GM12872 (cell line): ENCODE data around the gene SHF.

Source experiments
- TF ChIP-seq, protein P1 (sequence below): IDR thresholded peaks from 3 replicates; pipeline ENCODE4 v1.5.1; 2011; ENCODE audit warnings: low read depth, mild to moderate bottlenecking, low read length, moderate library complexity; ENCODE audit not compliant: insufficient read depth

The SHF gene

DNA sequence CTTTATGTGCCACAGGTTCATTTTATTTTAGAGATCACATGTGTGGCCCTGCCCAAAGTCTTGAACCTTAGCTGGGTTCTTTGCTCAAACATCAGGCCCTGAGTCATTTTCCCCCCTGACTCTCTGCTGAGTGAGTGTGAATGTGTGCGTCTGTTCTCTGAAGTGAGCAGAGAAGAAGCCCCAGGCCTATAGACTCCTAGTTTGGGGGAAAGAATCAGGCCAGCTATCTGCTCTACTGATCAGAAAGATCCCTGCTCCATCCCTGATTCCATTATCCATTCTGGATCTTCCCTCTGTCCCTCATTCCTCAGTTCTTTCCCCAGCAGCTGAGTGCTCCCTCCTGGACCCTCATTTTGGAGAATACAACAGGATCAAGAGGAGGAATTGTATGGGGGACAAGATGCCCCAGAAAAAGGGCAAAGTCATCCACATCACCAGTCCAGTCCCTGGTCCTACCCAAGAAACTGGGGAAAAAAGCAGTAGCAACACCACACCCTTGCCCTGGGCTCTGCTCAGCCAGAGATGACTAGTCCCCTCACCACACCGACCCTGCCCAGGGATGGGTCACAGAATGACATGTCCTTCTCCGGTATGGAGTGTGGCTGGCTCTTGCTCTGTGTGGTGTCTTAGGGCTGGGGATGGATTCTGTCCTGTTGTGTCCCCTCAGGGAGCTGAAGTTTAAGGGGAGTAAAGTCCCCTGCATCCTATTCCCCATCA, 54.8 kb downstream of the SHF start:
- TF ChIP-seq, protein P1, sequence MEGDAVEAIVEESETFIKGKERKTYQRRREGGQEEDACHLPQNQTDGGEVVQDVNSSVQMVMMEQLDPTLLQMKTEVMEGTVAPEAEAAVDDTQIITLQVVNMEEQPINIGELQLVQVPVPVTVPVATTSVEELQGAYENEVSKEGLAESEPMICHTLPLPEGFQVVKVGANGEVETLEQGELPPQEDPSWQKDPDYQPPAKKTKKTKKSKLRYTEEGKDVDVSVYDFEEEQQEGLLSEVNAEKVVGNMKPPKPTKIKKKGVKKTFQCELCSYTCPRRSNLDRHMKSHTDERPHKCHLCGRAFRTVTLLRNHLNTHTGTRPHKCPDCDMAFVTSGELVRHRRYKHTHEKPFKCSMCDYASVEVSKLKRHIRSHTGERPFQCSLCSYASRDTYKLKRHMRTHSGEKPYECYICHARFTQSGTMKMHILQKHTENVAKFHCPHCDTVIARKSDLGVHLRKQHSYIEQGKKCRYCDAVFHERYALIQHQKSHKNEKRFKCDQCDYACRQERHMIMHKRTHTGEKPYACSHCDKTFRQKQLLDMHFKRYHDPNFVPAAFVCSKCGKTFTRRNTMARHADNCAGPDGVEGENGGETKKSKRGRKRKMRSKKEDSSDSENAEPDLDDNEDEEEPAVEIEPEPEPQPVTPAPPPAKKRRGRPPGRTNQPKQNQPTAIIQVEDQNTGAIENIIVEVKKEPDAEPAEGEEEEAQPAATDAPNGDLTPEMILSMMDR: no peak

DNA sequence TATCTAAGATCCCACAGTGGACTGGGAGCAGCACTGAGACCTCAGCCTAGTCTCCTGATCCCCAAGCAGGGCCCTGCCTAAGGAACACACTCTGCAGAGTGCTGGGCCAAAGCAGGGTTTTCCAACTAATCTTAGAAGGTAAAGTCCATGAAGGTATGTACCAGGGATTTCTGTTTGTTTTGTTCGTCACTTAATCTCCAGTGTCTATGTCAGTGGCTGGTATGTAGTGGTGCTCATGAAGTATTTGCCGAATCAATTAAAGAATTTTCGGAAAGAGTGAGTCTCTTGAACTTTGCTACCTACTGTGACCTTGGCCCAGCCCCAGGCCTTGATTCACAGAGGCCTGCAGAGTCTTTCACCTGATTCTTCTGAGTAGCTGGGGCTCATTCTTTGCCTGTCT, 56.3 kb downstream of the SHF start:
- TF ChIP-seq, protein P1: no peak

DNA sequence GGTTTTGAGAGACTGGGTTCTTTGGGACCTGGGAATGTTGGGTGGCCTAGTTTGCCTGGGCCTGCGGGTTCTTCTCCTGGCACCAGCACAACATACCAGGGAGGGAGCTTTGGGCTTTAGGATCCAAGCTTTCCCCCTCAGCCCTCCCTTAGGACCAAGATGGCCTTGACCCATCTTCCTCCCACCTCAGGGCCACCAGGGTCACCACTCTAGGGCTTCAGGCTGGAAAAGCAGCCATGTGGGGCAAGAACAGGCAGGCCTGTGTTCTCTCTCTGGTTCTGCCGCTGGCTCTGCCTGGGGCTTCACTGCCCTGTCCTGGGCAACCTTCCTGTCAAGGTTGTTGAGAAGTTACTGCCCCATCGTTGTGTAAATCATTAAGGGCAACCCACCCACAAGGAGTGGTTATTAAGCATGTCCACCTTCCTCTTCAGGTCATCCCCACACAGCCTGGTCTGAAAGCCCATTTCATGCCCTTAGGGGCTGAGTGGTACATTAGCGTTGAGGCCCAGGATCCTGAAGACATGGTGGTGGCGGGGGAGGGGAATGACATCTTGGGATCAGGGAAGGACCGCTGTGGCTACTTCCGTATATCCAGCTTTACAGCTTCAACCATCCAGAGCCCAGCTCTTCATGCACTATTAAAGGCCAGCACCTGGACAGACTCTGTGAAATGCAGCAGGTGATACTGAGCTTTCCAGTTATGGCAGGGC, 57.3 kb downstream of the SHF start:
- TF ChIP-seq, protein P1: no peak

DNA sequence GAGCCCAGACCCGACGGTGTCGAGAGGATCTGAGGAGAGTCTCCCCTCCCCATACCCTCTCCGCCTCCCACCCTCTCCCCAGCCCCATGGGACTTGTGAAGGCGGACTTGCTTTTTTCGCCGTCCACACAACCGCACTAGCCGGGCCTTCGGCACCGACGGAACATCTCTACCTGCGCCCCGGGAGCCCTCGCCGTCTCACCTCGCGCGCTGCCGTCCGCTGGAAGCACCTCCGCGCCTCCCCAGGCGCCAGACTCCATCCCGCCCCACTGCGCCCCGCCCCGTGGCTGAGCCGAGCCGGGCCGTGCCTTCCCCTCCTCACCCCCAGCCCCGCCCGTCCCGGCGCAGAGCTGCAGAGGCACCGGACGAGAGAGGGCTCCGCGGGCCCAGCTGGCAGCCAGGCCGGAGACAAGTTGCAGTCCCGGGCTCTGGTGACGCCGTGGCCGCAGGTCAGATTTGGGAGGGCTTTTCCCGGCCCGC, 58.1 kb downstream of the SHF start, which contains the start of the genes DUOX1 and DUOXA1:
Gene DUOX1, plus strand, starts transcription at position 344 of the 479 bp plus-strand sequence. CDS start 1,973 bp downstream, outside the sequence.
Gene DUOXA1, minus strand, starts transcription at position 229 of the 479 bp plus-strand sequence. CDS start 6,865 bp downstream, outside the sequence.
- TF ChIP-seq, protein P1: no peak

DNA sequence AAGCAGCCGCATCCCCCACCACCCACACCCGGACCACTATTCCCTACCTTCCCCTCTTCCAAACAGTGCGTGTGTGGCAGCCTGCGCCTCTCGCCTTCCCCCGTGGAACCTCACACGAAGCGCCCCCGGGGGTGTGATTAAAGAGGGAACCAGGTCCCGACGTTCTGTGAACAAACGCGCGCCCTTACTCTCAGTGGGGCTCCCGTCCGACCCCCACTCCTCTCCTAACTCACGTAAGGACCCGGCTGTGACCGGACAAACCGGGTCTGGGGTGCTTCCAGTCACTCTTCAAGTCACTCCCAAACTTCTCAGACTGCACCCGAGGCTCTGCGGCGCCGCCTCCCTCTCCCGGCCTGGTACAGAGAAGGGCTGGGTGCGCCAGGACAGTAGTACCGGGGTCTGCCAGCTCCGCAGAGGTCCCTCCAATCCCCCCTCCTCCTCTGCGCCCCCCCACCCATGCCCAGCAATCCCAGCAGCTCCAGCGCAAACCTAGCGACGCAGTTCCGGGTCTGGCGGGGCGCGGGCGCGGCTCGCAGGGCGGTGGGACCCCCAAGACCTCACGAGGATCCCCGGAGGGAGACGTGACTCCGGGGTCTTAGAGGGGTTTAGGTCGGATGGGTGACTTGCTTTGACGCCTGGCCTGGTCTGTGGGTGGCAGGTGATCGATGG, 58.7 kb downstream of the SHF start:
- TF ChIP-seq, protein P1: no peak

DNA sequence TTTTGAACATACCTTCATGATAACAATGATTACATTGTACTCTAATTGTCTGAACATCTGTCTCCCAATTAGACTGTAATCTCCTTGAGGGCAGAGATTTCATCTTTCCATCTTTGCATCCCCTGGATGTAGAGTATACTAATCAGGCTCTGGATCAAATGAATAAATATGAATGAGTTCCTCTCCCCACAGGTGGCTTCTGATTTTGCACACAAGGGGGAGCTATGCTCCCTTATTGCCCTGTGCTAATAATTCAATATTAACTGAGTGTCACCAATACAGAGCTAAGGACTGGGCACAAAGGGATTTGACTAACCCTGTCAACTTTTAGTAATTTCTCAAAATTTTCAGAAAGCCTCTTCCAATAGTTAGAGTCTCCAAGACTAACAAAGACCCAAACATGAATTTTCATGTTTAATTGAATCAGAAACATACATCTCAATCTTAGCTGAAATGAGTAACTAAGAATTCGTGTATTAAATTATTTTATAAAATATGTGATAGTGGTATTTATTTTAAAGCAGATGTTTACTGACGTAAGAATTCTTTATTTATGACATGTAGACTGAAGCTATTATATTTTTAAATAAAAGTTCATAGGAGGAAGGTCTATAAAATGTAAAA, 61.1 kb downstream of the SHF start:
- TF ChIP-seq, protein P1: peak; percentile 58
